ENCODE measurements around the gene UQCRH.

DNA sequence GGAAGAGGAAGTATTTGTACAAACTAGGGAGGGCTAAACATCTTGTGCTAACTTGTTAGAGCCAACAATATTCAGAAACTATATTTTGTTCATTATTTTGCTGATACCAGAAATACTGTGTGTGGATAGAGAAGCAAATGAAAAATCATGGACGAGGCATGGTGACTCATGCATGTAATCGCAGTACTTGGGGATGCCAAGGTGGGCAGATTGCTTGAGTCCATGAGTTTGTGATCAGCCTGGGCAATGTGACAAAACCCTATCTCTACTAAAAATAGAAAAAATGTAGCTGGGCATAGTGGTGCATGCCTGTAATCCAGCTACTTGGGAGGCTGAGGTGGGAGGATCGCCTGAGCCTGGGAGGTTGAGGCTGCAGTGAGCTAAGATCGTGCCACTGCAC is 13.5 kb upstream of the UQCRH start:
- TF ChIP-seq POLR2AphosphoS5 (IDR thresholded peaks at IDR 0.05) (no peak), POLR2A (IDR thresholded peaks at IDR 0.05) (no peak)

Measured in prostate gland (tissue), 1 donor.